Eye (tissue), 1 donor: Measurements from ENCODE around the gene MATN4.

Experiments
- DNase-seq: peaks from one replicate; pipeline ENCODE4 v3.0.0-alpha.2; 2015

Gene MATN4

DNA sequence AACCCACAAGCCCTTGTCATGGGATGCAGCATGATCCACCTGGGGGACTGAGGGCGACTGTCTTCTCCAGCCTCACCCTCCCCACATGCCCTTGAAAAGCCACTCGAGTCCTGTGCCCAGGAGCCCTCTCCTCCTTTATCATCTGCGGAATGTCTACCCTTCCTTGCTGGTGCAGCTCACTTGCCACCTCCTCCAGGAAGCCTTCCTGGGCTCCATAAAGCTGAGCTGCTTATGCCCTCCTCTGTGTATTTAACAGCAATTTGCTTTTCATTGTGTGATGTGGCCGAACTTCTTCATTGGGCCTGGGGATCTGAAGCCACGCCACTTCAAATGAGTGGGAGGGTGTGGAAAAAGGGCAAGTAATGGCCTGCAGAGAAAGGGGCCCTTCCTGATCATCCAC, 19.2 kb downstream of the MATN4 start:
- DNase-seq, result no peak

DNA sequence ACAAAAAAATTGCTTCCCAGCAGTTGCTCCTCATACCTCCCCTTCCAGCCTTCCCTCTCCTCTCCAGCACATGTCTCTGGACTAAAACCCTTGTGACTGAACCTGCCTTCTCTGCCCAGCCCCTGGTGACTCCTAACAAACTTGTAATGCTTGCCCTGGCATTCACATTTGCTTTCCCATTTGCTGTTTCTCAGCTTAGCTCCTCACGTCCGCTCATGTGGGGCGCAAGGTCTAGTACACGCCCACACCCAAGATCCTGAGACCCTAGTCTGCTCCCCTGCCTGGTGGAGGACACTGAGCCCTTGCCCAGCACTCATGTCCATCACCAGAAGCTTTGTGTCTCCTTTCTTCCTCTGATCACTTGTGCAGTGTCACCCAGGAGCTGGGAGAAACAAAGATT, 19.7 kb downstream of the MATN4 start:
- no peak for DNase-seq

DNA sequence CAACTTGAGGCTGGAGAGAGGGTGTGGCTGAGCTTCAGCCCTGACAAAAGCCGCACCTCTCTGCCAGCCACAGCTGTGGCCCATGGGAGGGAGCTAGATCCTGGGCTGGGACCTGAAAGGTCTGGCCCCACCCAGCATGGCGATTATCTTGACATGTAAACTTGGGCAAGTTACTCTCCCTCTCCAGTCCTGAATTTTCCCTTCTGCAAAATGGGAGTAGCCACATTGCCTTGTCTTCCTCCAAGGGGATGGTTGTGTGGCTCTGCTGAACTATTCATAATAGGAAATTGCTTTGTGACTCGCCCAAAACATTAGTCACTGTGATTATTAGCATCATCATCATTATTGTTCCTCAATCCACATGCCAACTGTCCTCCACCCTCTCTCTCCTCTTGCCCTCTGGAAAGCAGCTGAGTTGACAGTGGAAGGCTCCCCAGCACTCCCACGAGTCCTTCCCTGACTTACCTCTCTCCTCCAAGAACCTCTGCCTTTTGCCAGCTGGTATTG, 24.5 kb downstream of the MATN4 start:
- no peak for DNase-seq

DNA sequence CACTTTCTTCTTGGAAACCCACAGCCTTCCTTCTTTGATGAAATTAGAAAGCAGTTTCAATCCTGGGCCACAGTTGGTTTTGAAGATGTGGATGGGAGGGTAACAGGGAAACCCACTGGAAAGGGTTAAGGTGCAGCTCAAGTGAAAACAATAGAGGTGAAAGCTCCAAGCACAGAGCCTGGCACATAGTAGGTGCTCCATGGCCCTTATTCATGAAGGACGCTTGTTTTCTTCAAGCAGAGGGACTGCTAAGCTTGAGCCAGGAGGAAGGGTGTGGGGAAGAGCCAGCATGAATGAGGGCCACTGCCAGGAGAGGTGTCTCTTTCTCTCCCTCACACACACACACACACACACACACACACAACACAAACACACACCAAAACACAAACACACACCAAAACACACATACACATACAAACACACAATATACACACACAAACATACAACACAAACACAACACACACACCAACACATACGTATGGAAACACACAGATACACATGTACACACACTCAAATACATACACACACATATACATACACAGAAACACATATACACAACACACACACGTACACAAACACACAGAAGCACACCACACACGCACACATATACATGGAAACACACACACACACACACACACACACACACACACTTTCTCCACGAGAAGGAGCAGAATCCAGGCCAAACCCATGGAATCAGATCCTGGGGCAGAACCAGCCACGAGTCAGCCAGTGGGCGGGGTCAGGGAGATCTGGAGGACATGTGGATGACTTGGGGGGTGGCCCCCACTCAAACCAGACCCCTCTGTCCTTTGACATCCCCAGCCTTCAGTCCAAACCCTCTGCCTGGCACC, 25.2 kb downstream of the MATN4 start:
- no peak for DNase-seq

DNA sequence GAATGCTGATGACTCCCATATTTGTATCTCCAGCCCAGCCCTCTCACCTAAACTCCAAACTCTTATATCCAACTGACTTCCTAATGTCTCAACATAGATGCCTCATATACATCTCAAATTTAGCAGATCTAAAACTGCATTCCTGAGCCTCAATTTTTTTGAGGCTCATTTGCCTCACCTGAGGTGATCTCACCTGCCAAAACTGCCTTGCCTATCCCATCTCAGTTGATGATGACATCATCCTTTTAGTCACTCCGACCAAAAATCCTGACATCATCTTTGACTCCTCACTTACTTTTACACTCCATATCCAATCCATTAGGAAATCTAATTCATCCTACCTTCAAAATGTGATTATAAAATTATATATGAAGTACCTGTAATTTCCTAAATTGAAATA, 28.1 kb downstream of the MATN4 start:
- no peak for DNase-seq

DNA sequence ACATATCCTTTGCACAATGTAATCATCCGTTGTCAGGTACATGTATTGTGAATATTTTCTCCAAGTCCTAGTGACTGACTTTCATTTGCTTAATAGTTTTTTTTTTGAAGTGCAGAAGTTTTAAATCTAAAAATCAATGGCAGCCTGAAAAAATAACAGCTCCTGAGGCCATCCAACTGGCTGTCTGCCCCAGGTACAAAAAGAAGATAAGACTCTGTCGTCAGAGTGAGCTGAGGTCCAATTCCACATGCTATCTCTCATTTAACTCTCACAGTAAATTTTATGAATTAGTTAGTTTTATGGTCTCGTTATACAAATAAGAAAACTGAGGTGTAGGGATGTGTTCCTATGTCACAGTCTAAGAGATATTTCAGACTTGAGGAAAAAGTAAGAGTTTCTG, 32.8 kb downstream of the MATN4 start:
- DNase-seq, result no peak

DNA sequence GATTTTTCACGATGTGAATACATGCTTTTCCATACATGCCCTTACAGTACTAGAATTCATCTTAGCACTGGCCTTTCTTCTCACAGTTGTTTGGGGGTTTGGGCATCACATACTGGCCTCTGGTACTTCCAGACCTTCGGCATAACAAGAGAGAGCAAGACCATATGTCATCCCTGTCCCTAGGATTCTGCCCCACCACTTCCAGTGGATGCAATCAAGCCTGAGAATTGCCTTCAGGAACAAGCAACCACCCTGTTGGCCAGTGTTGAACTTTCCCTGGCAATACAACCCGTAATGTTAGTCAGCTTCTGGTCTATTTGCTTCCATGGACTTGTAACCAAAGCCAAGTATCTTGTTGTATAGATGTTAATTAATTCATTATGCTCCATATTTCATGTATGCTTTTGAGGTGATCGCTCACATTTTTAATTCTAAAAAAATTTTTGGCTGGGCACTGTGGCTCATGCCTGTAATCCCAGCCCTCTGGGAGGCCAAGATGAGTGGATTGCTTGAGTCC, 38.3 kb downstream of the MATN4 start:
- no peak for DNase-seq

DNA sequence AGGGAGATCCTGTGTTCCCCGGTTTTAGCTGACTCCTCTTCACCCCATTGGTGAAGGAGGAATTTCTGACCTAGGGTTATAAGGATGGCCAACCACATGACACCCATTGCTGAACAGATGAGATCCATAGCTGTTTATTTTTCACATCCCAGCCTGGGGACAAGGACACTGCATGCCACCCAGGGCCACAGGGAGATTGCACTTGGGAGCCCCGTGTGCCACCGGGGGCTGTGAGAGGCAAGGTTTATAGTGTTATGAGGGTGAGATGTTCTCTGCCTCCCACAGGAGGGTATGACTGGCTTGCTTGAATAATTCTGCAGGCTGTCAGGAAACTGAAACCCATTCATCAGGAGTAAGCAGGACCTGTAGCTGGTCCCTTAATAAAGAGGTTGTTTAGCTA, 39.0 kb downstream of the MATN4 start:
- DNase-seq, result no peak

DNA sequence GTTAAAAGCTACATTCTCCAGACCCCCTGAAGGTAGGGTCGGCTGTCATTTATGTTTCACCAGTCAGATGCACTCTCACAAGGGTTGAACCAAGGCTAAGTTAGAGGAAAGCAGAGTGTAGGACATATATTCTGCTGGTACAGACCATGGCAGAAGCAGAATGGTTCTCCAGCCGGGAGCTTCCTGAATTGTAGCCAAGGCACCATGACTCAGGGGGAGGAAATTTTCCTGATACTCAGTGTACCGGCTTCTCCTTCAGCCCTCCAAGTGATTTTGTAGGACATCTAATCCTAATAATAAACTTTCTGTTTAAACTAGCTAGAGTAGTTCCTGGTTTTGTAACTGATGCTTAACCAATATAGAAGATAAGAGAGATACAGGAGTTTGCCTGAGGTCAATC, 39.6 kb downstream of the MATN4 start:
- no peak for DNase-seq

DNA sequence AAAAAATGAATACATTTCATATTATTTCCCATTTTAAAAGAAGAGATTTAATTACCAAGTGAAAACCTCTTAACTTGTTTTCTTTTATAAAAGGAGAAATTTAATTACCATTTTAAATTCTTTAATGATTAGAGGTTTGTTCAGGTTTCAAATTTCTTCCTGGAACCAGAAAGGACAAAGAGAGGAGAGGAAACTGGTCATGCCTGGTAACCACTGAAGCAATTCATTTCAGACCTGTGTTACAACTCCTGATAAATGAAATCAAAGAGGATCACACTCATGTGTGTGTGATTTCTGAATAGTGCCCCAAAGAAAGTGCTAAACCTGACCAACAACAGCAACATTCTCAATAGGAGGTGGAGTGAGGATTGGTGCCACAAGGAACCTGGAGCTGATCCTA, 41.1 kb downstream of the MATN4 start:
- DNase-seq, result no peak

DNA sequence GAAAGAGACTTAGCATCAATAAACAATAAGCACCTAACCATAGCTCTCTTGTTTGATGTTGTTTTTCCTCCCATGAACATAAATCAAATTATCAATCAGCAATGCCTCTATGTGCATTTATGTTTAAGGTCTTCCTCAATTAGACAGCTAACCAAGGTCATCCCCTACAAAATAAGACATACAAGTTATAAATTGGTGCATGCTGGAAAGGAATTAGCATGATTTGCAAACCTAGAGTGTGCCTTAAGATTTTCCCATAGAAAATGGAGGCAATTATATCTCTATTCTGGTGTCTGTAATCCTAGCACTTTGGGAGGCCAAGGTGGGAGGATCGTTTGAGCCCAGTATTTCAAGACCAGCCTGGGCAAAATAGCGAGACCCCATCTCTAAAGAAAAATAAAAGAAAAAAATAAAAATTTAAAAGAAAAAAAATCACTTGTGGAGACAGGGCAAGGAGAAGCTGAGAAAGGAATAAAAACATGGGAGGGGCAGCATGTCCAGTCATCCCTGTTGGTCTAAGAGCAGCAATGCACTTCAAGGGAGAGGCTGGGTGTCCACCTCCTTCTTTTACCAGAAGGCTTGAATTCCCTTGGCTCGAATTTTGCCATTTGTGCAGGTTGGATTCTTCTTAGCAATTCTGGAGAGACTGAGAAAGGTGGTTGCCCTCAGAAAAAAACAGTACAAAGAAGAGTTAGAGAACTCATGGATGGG, 44.4 kb downstream of the MATN4 start:
- no peak for DNase-seq

DNA sequence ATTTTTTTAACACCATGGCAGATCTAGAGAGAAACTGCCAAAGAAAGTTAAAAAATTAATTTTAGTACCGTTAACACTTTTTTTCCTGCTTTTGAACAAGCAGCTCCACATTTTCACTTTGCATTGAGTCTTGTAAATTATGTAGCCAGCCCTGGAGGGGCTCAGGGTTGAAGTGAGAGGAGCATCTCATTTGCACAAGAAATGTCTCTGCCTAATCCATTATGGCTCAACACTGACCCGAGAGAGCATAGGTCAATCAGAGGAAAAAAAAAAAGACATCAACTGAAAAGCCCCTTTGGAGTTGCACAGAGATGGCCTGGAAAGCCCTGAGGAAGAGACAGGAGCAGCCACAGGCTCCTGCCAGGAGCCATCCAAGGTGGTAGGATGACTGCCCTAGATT, 49.4 kb downstream of the MATN4 start:
- no peak for DNase-seq

DNA sequence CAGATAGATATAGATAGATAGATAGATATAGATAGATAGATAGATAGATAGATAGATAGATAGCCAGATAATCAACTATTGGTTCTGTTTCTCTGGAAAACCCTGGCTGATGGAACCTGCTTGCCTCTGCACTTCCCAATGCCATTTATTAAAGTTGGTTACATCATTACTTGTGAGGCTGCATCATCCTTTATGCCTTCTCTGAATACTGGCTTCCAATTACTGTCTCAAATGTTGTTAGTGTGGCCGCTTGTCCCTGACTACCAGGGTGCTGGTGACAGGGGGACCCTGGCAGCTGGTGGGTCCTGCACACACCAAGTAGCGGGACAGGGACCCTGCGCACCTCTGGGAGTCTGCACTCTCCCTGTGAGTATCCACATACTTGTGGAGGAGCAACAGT, 49.8 kb downstream of the MATN4 start:
- DNase-seq, result no peak

DNA sequence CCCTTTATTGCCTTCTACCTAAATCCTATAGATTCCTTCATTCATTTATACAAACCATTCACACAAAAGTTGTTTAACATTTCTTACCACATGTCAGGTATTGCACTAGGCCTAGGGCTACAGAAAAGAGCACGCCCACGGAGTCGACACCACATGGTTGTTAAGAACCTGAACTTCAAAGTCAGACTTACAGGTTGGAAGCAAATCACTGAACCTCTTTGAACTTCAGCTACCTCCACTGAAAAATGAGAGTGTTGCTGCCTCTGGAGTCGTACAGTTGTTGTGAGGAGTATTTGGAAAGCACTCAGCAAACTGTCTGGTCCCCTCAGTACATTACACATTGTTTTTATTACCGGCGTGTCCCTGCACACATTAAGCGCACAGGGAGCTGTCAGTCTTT, 50.4 kb downstream of the MATN4 start:
- DNase-seq, result no peak

DNA sequence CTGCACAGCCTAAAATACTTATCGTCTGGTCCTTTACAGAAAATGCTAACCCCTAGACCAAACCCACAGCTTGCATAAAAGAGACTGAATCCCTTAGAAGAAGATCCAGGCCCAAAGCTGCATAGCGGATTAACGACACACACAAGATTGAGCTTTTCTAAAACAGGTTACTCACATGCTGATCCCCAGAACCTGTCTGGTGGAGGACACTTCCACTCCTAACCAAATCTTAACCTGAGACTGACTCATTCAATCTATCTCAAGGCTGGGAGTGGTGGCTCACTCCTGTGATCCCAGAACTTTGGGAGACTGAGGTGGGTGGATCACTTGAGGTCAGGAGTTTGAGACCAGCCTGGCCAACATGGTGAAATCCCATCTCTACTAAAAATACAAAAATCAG, 50.9 kb downstream of the MATN4 start:
- no peak for DNase-seq

DNA sequence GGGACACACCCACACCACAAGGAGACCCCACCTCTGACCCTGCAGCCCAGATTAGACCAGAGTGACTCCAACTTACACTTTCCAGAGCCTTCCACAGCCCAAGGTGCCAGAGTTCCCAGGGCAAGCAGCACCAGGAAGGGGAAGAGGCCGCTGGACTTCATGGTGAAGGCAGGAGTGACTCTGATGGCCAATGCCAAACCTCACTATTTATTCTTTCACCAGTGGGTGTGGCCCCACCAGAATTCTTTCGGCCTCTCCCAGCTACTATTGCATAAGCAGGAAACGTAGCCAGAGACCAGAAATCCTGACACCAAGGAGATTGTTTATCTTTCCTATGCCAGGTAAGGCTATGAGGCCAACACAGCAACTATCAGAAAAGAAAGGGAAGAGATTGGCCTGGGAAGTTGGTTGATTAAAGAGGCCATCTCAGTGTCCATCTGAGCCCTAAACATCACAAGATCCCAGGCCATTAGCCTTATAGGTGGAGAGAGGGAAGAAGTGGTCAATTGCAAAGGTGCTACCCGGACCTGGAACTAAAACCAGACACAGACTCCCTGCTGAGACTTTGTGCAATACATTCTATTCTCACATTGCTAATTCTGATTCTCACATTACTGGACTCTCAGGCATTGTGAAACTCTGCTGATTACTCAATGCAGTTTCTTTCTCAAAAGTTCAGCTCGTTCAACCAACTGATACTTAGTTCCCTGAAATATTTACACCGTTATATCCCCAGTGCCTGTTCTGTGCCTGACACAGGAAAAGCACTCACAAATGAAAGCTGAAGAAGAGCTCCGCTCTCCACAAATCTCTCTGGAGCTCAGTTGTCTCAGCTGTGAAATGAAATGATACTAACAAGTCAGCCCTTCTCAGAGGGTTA, 53.5 kb downstream of the MATN4 start, which contains the start of gene SLPI:
Gene SLPI, minus strand, starts transcription at position 182 of the 880 bp plus-strand sequence. Its CDS starts 21 bp downstream, at position 161.
- no peak for DNase-seq

DNA sequence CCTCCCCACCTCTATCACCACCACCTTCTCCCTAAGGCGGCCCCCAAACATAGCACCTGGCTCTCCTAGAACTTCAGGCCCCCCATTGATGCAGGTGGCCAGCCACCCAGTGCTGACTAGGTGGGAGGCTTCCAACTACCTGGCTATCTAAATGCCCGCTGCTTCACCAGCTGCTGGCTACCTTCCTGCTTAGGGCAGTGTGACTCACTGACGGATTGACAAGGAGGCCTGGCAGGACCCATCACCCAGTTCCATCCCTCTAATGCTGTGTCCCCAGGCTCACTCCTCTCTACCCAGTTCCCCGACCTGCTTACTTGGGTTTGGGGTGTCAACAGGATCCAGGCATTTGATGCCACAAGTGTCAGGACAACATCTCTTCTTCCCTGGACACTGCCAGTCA, 54.8 kb downstream of the MATN4 start:
- DNase-seq, result no peak

DNA sequence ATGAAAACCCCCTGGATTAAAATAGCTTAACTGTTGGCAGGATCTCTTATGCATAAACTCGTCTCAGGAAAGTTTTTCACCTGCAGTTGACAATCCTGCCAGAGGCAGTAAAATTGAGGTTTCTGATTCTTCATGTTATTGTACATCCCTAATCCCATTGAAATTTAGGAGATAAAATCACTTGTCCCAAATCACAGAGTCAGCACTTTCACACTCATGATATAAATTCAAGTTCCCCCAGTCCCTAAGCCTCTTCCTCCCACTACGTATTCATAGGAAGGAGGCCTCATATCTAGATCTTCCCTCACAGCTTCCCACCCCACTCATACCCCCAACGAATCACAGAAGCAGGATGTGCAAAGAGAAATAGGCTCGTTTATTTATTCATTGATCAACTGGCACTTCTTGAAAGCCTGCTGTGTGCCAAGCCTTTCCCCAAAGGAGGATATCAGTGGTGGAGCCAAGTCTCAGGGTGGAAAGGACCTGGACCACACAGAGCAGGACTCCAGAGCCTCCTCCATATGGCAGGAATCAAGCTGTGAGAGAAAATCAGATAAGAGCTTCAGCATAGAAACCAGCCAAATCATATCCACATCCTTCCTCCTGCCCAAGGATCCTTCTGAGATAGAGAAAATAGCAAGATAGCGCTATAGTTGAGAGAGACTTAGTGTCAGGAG, 56.1 kb downstream of the MATN4 start:
- DNase-seq, result no peak

DNA sequence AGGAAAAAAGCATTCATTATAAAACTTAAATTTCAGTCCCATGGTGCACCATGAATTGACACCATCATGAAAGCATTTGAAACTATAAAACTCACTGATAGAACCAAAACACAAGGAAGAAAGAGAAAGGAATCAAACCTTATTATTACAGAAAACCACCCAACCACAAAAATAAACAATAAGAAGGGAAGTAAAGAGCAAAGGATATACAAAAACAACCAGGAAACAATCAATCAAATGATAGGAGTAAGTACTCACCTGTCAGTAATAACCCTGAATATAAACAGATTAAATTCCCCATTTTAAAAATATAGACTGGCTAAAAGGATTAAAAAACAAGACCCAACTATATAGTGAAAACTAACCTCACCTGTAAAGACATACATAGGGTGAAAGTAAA, 59.5 kb downstream of the MATN4 start:
- DNase-seq, result no peak

DNA sequence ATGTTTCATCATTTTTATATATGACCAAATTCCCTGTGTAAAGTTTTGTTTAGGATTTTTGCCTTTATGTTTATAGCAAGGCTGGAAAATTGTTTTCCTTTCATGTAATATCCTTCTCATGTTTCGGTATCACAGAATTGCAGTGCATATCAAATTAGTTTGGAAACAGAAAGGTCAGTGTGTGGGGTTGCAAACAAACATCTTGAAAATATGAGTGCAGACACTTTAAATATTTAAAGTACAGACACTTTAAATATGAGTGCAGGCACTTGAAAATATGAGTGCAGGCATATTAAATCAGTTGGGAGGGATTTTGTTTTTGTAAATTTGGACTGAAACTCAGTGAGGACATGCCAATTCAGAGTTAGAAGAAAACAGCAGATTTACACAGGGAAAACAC, 60.2 kb downstream of the MATN4 start:
- no peak for DNase-seq

DNA sequence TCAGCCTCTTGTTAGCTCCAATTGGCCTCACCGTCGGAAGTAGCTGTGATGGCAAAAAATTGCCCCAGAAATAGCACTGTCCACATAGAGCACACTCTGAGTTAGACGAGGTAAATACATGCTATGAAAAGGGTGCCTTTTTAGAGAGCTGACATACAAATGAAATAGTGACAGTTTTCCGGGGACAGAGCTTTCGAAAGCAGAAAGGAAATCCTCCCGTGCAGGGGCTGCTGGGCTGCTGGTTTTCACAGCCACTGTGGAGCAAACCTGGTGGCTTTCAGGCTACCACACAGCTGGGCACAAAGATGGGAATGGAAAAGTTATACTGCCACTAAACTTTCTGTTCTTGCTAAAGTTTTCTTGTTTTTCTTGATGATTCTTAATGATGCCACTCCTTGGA, 62.0 kb downstream of the MATN4 start:
- no peak for DNase-seq
